Chondrocyte (in vitro differentiated cells): ENCODE data around the gene GYS1. TPM values are rescaled to one million over a fixed set of nuclear protein-coding genes. Genes with fewer than 3 reads are reported as not detected.

ENCODE experiments used
- DNase-seq: peaks from one replicate; pipeline ENCODE4 v3.0.0; 2021; ENCODE audit warnings: mixed read lengths, low spot score
- H3K27ac Mint-ChIP-seq: one replicate; pipeline ENCODE4 v1.8.0; 2021; ENCODE audit warnings: mild to moderate bottlenecking, moderate library complexity, mixed read lengths; ENCODE audit not compliant: unreplicated experiment
- H3K27me3 Mint-ChIP-seq: 2 replicates; pipeline ENCODE4 v1.8.0; 2021; ENCODE audit warnings: low read depth, mixed read lengths
- H3K36me3 Mint-ChIP-seq: 2 replicates; pipeline ENCODE4 v1.8.0; 2021; ENCODE audit warnings: low read depth, mixed read lengths
- H3K4me1 Mint-ChIP-seq: 2 replicates; pipeline ENCODE4 v1.8.0; 2021; ENCODE audit warnings: low read depth, mild to moderate bottlenecking, mixed read lengths
- H3K4me3 Mint-ChIP-seq: one replicate; pipeline ENCODE4 v1.8.0; 2021; ENCODE audit warnings: mild to moderate bottlenecking, moderate library complexity, mixed read lengths; ENCODE audit not compliant: unreplicated experiment
- H3K9me3 Mint-ChIP-seq: 2 replicates; pipeline ENCODE4 v1.8.0; 2021; ENCODE audit warnings: low read depth, mixed read lengths
- microRNA-seq: library from miRNA; unstranded; fragments of <30 nt; microRNA quantifications from one replicate; pipeline ENCODE4 v1.2.0, GENCODE V29; 2020; ENCODE audit warnings: borderline number of aligned reads
- total RNA-seq: library from RNA; stranded (reverse); gene quantifications from 3 replicates; pipeline ENCODE4 v1.2.1, GENCODE V29; 2021
- TF ChIP-seq, protein P1 (sequence below): fragments of 200-600 bp; sonication (generic); IDR thresholded peaks from 2 replicates; pipeline ENCODE4 v1.5.0; 2021; ENCODE audit warnings: antibody characterized with exemption, mild to moderate bottlenecking, moderate library complexity

GYS1 gene
- total RNA-seq, 1 donor from 2014 or later = 51.1 TPM

DNA sequence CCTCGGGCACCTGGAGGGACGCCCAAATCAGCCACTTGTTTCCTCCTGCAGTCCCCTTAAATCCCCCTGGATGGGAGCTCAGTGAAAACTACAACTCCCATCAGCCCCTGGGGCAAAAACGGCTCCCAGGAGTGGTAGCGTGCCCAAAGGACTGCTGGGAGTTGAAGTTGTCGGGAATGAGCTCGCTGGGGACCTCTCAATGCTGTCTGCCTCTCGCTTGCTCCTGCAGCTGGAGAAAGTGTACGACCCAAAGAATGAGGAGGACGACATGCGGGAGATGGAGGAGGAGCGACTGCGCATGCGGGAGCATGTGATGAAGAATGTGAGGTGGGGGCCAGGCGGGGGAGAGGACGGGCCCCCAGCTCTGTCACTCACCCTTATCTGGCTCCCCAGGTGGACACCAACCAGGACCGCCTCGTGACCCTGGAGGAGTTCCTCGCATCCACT is 74.3 kb downstream of the GYS1 start:
- no peak for DNase-seq
- no peak overlapping the region for H3K4me3 Mint-ChIP-seq
- H3K27me3 Mint-ChIP-seq = no peaks in the 10 kb centered on the region
- H3K9me3 Mint-ChIP-seq = no peaks in the 10 kb centered on the region
- H3K4me1 Mint-ChIP-seq = no peaks in the 10 kb centered on the region
- H3K36me3 Mint-ChIP-seq = peaks cover 33% of the 10 kb centered on the region
- H3K27ac Mint-ChIP-seq = no peak overlapping the region
- TF ChIP-seq, protein P1, sequence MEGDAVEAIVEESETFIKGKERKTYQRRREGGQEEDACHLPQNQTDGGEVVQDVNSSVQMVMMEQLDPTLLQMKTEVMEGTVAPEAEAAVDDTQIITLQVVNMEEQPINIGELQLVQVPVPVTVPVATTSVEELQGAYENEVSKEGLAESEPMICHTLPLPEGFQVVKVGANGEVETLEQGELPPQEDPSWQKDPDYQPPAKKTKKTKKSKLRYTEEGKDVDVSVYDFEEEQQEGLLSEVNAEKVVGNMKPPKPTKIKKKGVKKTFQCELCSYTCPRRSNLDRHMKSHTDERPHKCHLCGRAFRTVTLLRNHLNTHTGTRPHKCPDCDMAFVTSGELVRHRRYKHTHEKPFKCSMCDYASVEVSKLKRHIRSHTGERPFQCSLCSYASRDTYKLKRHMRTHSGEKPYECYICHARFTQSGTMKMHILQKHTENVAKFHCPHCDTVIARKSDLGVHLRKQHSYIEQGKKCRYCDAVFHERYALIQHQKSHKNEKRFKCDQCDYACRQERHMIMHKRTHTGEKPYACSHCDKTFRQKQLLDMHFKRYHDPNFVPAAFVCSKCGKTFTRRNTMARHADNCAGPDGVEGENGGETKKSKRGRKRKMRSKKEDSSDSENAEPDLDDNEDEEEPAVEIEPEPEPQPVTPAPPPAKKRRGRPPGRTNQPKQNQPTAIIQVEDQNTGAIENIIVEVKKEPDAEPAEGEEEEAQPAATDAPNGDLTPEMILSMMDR = no peak

Small RNA genes lying within 50 kb of the gene (microRNA-seq; reads per million reads assigned to microRNA genes)
- gene MIR6798 = not detected

Other genes with a start within 250 kb of the GYS1 start
- gene IZUMO1, start 246.4 kb downstream of the GYS1 start, total RNA-seq = not detected in 3 replicates
- 0.44 to 0.52 TPM in 2 of 3 replicates, not detected in the other for gene FUT1, start 240.7 kb downstream of the GYS1 start, total RNA-seq
- gene FGF21, start 237.8 kb downstream of the GYS1 start, total RNA-seq = not detected in 3 replicates
- gene BCAT2, start 182.3 kb downstream of the GYS1 start, total RNA-seq = 30.9 to 42.2 TPM (median 41.4 TPM) in 3 replicates
- gene HSD17B14, start 156.8 kb downstream of the GYS1 start, total RNA-seq = 11.4 to 13.6 TPM (median 13.5 TPM) in 3 replicates
- 16.8 to 34.3 TPM (median 19.6 TPM) in 3 replicates for gene PLEKHA4, start 124.7 kb downstream of the GYS1 start, total RNA-seq
- 42.1 to 106 TPM (median 104 TPM) in 3 replicates for gene PPP1R15A, start 120.9 kb downstream of the GYS1 start, total RNA-seq
- gene TULP2, start 94.6 kb downstream of the GYS1 start, total RNA-seq = not detected in 3 replicates
- 209 to 277 TPM (median 215 TPM) in 3 replicates for gene NUCB1, start 93.0 kb downstream of the GYS1 start, total RNA-seq
- gene DHDH, start 59.6 kb downstream of the GYS1 start, total RNA-seq = not detected in 3 replicates
- gene BAX, start 38.4 kb downstream of the GYS1 start, total RNA-seq = 161 to 167 TPM (median 165 TPM) in 3 replicates
- 1,722 to 4,533 TPM (median 1,892 TPM) in 3 replicates for gene FTL, start 28.0 kb downstream of the GYS1 start, total RNA-seq
- 45.3 to 72.5 TPM (median 47.7 TPM) in 3 replicates for gene RUVBL2, start 578 bp upstream of the GYS1 start, total RNA-seq
- not detected in 3 replicates for gene LHB, start 23.8 kb upstream of the GYS1 start, total RNA-seq
- not detected in 3 replicates for gene CGB3, start 31.0 kb upstream of the GYS1 start, total RNA-seq
- gene CGB2, start 38.6 kb upstream of the GYS1 start, total RNA-seq = 0.56 TPM in 1 of 3 replicates, not detected in the others
- gene CGB1, start 43.6 kb upstream of the GYS1 start, total RNA-seq = 0.92 TPM in 1 of 3 replicates, not detected in the others
- 1.6 TPM in 1 of 3 replicates, not detected in the others for gene CGB5, start 50.5 kb upstream of the GYS1 start, total RNA-seq
- 1.7 to 3.1 TPM (median 2.4 TPM) in 3 replicates for gene CGB8, start 55.8 kb upstream of the GYS1 start, total RNA-seq
- 0.52 to 0.85 TPM in 2 of 3 replicates, not detected in the other for gene CGB7, start 64.4 kb upstream of the GYS1 start, total RNA-seq
- 1.1 to 1.6 TPM in 2 of 3 replicates, not detected in the other for gene NTF4, start 71.5 kb upstream of the GYS1 start, total RNA-seq
- gene KCNA7, start 79.4 kb upstream of the GYS1 start, total RNA-seq = 0.12 TPM in 1 of 3 replicates, not detected in the others
- gene SNRNP70, start 92.1 kb upstream of the GYS1 start, total RNA-seq = 151 to 218 TPM (median 163 TPM) in 3 replicates
- gene LIN7B, start 121.1 kb upstream of the GYS1 start, total RNA-seq = 12.7 to 14.3 TPM (median 13.9 TPM) in 3 replicates
- gene C19orf73, start 125.8 kb upstream of the GYS1 start, total RNA-seq = 1.1 to 1.7 TPM (median 1.6 TPM) in 3 replicates
- gene PPFIA3, start 126.2 kb upstream of the GYS1 start, total RNA-seq = 12.7 to 14.4 TPM (median 13.9 TPM) in 3 replicates
- not detected in 3 replicates for gene HRC, start 162.1 kb upstream of the GYS1 start, total RNA-seq
- 42.2 to 53.4 TPM (median 50.2 TPM) in 3 replicates for gene TRPM4, start 164.5 kb upstream of the GYS1 start, total RNA-seq